Stimulated activated CD8-positive, alpha-beta memory T cell treated with anti-CD3 and anti-CD28 coated beads, Interleukin-2, amount 100 ng/mL, for 1 hour (primary cell): ENCODE measurements around the gene CBR1.

Source experiments
- DNase-seq, 2 donors: peaks; one replicate each; pipeline ENCODE4 v3.0.0-alpha.2; 2020; ENCODE audit warnings: low read depth in 2 of 2

CBR1 gene

DNA sequence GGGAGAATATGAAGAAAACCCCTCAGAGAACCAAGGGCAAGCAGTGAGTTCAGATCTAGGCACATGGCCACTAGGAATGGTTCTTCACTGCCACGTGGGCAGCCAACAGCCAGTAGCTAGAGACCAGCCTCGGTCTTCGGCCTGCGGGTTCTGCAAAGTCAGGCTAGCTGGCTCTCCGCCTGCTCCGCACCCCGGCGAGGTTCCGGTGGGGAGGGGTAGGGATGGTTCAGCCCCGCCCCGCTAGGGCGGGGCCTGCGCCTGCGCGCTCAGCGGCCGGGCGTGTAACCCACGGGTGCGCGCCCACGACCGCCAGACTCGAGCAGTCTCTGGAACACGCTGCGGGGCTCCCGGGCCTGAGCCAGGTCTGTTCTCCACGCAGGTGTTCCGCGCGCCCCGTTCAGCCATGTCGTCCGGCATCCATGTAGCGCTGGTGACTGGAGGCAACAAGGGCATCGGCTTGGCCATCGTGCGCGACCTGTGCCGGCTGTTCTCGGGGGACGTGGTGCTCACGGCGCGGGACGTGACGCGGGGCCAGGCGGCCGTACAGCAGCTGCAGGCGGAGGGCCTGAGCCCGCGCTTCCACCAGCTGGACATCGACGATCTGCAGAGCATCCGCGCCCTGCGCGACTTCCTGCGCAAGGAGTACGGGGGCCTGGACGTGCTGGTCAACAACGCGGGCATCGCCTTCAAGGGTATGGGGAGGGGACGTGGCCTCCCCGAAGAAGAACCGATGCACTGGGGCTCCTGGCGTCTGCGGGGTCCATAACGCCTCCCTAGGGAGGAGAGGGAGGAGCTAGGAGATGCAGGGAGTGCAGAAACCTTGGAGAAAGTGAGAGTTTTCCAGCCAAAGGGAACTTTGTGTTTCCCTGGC lies at the start of gene CBR1:
TSS of gene CBR1 (plus strand) at position 312 of the 871 bp plus-strand sequence. CDS start at position 404, 92 bp downstream.
- peak; percentile 75 to 76 for DNase-seq

GRCh38 chr21:36021251-36021837 lies 48.5 kb upstream of the CBR1 start:
- no peak for DNase-seq

GRCh38 chr21:36022427-36023091 lies 47.3 kb upstream of the CBR1 start:
- no peak for DNase-seq

GRCh38 chr21:36023092-36023480 lies 46.7 kb upstream of the CBR1 start:
- DNase-seq, result no peak

GRCh38 chr21:36024782-36025181 lies 45.0 kb upstream of the CBR1 start:
- DNase-seq, result no peak

GRCh38 chr21:36027347-36027746 lies 42.5 kb upstream of the CBR1 start:
- no peak for DNase-seq

DNA sequence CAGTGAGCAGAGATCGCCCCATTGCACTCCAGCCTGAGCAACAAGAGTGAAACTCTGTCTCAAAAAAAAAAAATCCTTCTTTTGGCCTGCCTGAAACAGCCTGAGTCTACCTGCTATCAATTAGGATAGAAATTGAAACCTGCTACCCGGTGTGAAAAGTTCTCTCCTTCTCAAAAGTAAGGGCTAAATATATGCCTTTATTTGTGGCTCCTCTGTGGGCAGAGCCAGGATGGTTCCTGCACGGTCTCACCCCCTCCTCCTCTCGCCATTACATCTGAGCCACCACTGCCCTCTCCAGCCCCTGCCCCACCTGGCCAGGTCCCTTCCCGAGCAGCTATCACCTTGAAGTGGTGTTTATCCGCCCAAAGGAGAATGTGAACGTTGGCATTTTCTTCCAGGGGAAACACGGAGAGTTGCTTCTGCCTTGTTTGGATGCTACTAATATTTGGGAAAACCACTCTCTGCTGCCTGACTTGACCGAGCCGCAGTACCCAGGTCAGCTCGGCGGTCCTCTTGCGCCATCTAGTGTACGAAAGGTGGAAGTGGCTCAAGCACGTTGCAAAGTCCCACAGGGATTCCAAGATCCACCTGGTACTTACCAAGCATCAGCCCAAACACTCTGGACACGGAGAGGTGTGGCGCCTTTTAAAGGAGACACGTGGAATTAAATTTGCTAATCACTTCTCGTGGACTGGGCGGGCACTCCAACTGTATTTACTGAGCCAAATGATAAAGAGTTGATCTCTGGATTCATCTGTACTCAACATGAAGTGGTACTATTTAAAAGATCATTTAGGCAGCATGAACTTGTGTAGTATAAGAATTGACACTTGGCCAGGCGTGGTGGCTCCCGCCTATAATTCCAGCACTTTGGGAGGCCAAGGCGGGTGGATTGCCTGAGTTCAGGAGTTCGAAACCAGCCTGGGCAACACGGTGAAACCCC lies 41.4 kb upstream of the CBR1 start:
- peak; percentile 38 to 53 for DNase-seq

DNA sequence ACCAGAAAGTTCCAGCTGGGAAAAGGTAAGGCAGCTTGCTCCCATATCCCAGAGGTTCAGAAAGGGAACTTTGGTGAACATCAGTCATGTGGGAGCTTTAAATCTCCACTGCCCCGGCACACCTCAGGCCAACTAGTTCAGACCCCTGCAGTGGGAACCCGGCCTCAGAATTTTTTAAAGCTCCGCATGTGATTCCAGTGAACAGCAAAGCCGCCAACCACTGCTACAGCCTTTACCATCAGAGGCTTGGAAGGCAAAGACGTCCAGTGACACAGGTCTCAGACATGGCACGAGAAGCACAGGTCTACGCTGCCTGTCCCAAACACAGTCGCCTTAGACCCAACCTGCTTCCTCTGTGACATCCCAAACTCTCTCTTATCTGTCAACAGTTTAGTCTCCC lies 40.5 kb upstream of the CBR1 start:
- no peak for DNase-seq

GRCh38 chr21:36030581-36031189 lies 39.1 kb upstream of the CBR1 start:
- DNase-seq, result no peak

- no peak for DNase-seq
Measured at GRCh38 chr21:36032647-36033406, 37.0 kb upstream of the CBR1 start.

DNA sequence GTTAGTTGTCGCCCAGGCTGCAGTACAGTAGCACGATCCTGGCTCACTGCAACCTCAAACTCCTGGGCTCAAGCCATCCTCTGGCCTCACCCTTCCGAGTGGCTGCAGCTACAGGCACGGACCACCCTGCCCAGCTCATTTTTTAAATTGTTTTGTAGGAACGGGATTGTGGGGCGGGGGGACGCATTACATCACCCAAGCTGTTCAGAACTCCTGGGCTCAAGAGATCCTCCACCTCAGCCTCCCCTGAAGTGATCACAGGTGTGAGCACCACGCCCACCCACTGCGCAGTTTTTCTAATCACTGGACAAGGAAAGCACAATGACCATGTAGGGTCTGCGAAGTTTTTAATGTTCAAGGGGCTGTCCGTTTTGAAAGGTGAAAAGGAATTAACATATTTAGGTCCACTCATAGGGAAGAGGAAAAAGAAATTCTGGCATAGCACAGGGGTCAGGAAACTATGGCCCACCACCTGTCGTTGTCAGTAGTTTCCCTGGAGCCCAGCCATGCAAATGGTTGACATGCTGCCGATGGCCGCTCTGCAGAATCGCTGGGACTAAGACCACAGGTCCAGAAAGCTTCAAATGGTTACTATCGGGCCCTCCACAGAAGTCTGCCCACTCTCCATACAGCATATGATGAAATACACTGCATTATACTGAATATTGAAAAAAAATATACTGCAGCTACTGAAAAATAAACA lies 35.5 kb upstream of the CBR1 start:
- no peak for DNase-seq

- DNase-seq, result no peak
Measured at GRCh38 chr21:36035381-36035791, 34.4 kb upstream of the CBR1 start.

GRCh38 chr21:36038701-36039497 lies 30.9 kb upstream of the CBR1 start:
- DNase-seq, result no peak

DNA sequence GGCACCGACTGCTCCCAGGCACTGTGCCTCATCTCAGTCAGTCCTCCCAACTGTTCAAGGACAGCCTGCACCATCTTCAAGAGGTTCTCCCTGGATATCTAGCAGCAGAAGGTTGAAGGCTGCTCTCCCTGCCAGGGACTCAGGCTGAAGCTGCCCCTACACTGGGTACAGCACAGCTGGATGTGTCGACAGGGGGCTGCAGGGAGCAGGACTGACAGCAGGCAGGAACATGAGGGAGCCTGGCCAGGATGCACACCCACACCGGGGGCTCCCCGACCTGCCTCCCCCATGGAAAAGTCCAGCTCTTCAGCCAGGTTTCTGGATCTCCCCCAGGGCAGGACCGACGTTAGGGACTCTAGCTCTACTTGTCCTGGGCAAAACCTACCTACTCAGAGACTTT lies 30.0 kb upstream of the CBR1 start:
- no peak for DNase-seq

- no peak for DNase-seq
Measured at GRCh38 chr21:36040389-36040788, 29.4 kb upstream of the CBR1 start.

- DNase-seq, result no peak
Measured at GRCh38 chr21:36041910-36042309, 27.9 kb upstream of the CBR1 start.

DNA sequence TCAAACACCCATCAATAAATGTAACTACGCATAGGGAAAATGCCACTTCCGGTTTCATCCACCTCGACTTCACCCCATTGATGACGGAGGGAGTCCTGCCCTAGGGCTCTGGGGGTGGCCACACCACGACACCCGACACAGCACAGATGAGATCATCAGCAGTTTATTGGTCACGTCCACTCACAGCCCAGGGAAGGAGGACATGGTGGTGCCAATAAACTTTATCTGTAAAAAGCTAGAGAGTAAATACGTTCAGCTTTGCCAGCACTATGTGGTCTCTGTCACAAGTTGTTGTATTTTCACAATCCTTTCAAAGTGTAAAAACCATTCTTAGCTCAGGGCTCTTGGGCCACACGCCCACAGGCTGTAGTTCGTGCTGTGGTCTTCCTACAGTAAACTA lies 25.8 kb upstream of the CBR1 start:
- no peak for DNase-seq

DNA sequence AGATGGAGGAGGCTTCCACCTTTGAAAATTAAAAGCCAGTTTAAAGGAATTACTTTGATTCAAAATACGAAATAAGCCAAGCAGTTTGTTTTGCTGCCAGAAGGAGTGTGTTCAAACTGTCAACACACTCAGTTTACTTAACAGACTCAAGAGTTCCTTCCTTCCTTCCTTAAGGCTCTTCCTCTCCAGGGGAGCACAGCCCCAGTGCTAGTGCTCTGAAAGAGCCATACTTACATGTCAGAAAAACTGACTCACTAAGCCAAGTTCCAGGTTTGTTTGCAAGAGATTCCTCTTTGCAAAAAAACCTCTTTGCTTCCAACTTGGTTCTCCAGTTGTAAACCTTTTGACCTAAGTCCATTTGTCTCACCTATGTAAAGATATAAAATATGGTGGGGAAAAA lies 23.8 kb upstream of the CBR1 start:
- no peak for DNase-seq

- no peak for DNase-seq
Measured at GRCh38 chr21:36047139-36047538, 22.7 kb upstream of the CBR1 start.
